ENCODE results near the gene KIF21B.

Gene KIF21B

DNA sequence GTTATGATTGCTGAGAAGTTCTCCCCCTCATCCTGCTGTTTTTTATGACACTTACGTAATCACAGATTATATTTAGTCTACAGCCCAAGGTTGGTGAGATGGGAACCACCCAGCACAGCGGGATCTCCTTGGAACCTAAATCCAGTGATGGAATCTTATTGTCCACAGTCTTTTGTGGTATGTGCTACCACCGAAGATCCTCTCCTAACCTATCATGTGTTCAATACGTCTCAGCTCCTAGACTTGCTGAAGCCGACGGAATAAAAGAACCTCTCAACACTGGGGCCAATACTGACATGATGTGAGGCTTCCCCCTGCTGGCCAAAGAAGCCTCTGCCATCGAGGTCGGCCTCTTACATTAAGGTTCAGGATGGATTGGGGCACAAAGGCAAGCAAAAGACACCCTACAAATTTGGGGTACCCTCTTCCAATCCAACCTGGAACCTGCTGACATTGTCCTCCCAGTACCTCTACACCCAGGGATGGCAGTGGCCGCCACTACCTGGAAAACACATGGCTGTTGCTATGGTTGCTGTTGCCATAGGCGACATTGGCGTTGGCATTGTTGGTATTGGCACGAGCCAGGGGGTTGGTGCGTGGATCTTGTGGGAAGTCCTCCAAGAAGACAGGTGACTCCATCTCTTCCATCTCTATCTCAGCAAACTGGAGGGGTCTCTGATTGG, 19.4 kb upstream of the KIF21B start:
- peak; percentile 42 for DNase-seq

DNA sequence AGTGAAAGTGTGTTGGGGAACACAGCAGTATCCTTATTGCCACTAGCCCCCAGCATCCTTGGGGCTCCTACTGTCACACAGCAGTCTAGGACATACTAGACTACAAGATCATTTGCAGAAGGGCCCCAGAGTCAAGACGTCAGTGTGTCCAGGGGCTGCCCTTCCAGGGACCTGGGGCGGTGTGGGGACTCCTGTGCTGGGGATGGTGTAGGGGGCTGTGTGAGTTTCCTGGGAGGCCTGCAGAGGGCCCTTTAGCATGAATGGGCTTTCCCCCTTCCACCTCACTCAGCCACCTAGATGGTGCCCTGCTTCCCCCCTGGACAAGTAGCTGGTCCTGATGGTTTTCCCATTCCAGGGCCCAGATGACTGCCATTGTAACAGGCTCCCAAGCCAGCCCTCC, 17.5 kb upstream of the KIF21B start:
- DNase-seq = no peak

DNA sequence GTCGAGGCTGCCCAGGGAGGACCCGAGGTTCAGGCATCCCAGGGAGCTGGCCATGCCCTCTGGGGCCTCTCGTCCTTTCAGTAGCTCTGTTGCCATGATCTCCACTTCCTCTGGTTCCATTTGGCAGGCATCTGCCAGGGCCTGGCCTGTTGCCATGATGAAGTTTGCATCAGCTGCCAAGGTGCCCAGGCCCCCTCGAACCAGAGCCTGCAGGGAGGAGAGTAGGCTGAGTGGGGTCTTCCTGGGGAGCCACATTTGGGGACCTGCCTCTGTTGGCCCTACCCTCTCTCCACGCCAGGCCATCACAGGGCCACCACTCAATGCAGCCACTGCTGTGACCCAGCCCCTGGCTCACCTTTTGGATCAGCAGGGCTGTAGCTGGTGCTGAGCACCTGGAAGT, 16.4 kb upstream of the KIF21B start:
- no peak for DNase-seq

DNA sequence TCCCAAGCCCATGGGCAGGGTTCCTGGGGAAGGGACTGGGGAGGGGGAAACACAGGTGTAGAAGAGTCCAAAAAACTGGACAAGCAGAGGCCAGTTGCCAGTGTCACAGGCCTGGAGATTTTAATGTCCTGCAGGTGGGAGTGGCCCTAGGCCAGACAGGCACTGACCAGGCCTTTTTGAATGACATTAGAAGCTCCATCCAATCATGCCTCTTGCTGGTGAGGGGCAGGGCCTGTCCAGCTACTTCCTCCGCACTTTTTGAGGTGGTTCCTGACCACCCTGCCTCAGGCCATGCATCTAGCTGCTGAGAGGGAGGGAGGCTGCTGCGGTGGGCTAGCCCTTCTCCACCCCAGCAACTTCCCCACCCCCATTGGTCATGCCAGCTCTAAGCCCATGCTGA, 15.9 kb upstream of the KIF21B start:
- no peak for DNase-seq

DNA sequence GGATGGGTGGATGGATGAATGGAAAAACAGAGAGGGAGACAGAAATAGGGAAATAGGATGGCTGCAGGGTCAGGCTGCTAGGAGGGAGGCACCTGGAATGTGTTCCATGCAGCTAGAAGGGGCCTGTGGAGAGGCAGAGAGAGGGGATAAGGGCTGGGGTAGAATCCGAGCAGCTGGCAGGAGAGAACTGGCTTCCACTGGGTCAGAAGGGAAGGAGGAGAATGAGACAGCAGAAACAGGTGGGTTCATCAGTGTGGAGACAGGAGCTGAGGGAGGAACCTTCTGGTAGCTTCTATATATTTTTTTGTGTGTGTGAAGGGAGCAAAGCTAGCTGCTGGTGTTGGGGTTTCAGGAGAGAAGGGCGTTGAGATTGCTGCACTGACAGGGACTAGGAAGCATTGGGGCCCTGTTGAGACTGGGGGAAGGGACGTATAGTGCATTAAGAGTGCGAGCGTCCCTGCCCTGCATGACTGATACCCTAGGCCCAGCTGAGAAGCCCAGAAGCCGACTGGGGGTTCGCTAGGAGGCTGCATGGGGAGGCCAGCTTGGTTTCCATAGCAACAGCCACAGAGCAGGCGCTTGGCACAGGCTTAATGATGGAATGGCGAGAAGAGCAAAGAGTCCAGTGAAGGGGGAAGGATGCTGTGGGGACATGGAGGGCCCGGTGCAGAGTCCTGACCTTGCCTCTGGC, 14.8 kb upstream of the KIF21B start:
- peak; percentile 19 for DNase-seq

DNA sequence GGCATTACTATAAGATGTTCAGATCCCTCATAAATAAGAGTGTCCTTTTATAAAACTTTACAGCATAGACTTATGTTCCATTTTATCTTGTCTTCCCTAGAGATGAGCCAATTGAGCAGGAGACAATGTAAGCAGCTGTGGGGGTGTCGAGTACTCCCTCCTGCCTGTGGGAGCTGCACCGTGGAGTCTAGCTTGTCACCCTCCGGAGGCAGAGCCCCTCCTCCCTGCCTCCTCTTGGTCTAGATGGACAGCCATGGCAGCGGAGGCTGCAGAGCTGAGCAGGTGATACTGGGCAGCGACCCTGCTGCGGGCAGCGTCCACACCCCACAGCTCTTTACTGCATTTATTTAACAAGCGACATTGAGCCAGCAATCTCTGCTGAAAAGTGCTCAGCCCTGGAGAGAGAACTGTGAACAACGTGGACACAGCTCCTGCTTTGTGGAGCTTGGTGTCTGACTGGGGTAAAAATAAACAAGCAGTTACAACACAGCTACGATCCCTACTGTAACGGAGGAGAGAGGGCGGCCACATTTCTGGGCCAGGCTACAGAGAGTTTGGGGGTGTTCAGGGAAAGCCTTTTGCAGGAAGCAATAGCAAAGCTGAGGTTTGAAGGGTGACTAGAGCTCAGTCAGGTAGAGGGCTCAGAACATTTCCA, 12.8 kb upstream of the KIF21B start:
- DNase-seq = no peak

DNA sequence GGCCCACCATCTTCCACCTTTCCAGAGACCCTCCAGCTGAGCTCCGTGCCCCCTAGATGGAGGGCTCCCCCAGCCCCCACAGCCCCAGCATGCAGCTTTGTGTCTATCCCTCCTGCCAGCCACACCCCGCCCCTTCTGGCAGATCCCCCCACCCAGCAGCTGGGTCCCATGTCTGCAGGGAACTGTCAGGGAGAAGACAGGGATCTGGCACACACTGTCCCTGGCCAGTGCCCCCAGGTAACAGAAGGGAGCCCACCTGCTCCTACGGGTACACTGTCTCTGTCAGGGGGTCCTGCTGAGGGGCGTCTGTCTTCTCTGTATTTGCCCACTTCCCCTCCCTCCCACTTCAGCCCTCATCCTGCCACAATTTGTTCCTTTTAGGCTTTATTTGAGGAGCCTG, 11.2 kb upstream of the KIF21B start:
- no peak for DNase-seq

DNA sequence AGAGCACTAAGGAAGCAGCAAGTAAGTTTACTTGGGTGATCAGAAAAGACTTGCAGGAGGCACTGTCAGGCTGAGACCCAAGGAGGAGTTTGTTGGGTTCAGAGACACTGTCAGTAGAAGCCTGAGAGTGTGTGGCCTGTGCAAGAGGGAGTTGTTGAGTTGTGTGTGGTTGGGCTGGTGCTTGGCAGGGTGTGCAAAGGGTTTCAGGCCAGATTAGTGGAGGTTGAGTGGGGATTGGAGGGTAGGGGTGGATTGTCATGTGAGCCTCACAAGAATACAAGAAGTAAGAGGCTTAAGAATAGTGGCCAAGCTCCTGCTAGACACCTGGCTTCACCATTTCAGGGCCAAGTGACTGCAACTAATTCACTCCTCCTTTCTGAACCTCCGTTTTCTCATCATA, 8.9 kb upstream of the KIF21B start:
- no peak for DNase-seq

DNA sequence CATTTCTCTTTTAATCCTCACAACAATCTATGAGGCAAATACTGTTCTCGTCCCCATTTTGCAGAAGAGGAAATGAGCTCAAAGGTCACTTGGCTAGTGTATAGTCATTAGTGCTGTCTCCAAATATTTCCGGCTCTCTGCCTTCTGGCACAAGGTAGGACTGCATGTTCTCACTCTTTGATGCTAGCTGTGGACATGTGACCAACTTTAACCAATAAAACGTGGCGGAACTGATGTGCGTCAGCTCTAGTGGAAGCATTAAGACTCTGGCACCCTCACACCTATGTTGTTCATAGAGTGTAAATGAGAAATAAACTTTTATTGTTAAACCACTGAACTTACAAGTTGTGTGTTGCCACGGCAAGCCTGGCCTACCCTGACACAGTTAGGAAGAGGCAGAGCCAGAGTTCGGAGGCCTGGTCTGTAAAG, 5.0 kb upstream of the KIF21B start:
- no peak for DNase-seq

DNA sequence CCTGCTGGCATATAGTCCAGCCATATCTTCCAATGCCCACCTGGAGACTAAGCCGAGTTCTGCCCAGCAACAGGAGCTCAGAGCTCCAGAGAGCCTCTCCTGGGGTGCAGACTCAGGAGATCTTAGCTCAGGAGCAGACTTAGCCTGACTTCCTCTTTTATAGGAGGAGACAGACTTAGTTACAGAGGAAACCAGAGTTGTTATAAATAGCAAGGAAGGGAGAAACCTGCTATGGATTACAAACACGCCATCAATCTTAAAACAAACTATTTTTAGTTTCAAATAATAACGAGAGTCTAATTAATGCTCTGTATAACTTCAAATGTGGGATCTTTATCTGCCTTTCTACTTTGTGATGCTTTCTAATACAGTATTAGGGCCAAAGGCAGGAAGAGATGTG, 3.3 kb upstream of the KIF21B start:
- no peak for DNase-seq

DNA sequence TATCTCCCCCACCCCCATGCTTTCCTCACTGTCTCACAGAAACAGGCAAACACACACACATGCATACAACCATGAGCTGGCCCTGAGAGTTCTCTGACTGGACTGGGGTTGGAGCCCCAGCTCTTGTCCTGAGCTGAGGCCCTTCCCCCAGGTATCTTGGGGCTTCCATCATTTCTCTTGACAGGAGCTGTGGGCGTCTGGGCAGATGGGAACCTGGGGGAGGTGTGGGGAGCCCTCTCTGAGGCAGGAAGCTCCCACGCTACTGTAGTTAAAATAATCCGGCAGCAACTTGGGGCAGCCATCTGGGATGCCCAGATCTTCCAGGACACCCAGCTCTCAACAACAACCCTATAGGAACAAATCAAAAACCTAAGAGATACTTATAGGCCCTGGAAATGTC, 2.7 kb upstream of the KIF21B start:
- no peak for DNase-seq

DNA sequence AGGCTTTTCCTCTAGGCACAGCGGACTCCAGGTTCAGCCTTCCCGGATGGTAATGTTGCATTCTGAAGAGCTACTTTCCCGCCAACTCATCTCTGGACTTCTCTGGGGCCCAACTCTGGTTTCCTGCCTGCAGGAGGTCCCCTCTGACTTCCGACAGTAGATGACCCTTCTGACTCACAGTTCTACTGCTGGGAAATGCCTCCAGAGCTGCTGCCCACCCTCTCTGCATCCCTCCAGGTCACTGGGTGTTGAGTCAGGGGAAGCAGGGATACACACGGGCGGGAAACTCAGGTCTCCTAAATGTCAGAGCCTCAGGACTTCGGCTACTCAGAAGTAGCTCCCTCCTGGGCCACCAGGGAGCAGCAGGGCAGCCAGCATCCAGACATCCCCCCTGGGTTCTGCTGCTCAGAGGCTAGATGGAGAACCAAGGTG, 2.1 kb upstream of the KIF21B start:
- DNase-seq = no peak

DNA sequence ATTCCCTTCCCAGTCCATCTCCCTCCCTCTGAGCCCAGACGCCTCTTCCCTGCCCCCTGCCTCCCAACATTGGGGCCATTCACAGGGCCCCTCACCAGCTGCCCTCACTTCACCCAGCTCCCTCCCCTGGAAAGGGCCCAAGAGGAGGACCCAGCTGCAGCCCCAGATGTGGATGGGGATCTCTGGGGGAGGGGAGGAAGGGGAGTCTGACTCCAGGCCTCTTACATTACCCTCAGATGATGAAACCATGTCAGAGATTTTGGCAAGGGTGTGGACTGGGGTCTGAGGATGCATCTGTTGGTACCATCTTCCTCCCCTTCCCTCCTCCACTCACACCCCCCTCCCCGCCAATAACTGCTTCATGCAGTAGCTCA, 1.1 kb upstream of the KIF21B start:
- DNase-seq = no peak

DNA sequence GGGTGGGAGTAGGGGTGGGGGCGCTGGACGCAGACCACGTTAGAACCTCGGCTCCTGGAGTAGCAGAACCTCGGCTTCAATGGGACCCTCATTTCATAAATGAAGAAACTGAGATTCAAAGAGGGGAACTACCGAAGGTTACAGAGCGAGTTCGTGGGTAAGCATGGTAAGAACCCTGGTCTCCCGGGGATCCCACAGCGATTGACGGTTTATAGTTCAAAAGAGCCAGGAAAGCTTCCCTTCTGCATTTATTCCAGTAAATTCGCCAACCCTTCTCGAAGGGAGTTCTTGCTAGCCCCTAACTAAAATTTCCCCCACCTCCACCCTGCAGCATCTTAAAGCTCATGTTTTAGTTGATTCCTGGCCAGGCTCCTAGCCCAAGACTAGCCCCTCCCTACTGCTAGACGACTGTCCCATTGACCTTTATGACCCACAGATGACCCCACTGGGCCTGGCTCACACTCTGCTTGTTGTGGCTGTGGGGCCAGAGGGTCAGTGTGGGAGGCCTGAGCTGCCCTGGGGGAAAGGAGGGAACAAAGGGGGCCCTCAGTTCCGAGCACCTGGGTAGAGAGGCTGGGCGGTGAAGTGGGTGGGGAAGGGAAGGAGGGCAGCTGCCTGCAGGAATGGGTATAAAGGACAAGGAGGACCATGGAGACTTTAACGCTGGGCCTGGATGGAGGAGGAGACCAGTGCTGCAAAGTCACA, 558 bp upstream of the KIF21B start:
- no peak for DNase-seq

DNA sequence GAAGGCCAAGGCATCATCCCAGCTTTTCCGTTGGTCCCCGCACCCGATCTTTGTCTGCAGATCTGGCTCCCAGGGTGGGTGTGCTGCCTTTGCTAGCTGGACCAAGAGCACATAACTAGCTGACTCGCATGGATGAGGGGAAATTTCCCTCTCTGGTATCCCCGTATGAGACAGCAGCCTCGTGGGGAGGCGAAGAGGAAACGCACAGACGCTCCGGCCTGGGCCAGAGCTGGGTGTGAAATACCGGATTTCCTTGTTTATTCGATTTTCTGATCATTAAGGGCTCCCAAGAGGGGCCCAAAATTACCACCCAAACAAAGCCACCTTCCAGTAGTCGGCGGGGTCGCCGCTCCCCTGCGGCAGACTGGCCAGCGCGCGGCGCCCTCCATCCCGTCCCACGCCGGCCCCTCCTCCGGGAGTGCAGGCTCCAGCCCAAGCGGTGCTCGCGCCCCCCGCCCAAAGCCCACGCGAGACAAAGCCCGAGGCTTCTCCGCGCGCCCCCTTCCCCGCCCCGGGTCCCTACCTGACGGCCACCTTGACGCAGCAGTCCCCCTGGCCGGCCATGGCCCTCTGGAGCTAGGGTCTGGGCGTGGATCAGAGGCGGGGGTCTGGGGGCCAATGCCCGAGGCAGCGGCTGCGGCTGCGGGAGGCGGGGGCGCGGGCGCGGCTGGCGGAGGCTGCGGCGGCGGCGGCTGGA, 546 bp downstream of the KIF21B start:
- no peak for DNase-seq

DNA sequence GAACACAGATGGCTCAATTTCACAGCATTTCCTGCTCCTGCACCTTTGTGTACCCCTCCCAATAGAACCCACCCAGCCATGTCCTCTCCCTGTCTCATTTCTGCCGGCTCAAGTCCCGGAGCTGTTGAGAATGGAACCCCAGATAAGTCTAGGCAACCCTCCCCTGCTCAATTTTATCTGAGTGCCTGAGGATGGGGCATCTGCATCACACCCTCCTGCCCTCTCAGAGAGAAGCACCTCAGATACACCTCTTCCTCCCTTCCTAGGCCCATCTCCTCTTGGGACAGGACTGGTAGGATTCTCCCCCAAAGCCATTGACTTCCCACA, 1.1 kb downstream of the KIF21B start:
- no peak for DNase-seq

DNA sequence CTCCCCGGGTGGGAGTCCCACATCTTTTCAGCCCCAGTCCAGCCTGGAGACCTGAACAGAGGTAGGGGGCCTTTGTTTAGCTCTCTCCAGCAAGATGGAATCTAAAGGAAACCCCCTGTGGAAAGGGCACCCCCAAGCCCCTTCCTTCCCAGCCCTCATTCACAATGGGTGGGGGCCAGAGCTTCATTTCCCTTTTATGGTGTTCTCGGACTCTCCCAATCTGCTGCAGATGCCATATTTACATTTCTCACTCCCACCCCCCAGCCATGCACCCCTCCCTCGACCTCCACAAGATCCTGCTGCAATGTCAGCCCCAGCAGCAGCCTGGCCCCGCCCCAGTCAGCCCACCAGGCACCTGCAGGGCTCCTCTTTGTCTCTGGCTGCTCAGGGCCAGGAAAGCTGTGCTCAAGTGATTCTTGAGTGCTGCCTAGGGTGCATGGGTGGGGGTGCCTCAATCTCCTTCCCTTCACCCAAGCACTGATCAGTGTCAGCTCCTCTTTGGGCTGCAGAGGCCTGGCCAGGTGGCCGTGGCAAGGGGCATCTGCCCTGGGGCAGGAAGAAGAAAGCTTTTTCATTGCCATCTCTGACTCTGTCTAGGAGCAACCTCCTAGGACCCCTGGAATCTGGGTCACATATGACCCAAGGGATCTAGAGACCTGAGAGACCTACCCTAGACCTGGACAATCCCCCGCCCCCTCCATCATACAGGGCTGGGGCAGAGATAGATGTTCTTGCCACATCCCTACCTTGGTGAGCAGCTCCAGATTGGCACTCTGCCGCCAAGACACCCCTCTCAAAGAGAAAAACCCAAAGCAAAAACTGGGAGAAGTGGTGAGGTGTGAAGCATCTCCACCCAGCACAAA, 1.7 kb downstream of the KIF21B start:
- DNase-seq = no peak

DNA sequence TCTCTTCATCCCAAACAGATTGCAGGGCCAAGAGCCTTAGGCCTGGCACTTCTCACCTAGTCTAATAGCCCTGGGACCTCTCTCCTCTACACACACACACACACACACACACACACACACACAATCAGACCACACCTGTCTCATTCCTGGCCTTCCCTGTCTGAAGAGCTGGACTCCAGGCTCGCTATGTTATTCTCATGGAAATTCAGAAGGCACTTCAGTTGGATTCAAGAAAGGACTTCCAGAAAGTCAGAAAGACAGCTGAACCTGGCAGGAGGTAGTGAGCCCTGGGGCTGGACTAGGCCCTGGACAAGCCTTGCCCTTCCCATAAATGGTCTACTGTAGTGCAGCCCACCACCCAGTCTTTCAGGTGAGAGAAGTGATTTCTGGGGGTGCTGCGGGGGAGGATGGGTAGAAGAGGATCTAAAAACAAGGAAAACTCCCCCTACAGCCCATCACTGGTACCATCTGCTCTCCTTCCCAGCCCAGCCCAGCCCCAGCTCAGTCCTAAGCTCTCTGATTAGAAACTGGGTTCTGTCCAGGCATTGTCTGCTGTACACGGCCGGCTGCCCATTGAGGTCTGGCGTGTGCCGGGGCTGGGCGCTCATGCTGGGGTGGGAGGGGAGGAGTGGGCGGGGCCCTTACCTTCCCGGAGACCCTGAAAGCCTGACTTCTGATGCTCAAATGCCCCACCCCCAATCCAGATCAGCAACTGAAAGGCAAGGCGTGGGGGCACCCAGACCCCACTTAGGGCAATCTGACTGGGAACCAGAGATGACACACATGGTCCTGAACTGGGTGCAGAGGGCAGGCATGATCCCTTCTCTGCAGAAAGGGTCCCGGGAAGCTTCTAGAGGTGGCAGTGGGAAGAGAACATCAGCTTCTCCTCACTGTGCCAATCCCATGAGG, 2.5 kb downstream of the KIF21B start:
- DNase-seq = no peak

DNA sequence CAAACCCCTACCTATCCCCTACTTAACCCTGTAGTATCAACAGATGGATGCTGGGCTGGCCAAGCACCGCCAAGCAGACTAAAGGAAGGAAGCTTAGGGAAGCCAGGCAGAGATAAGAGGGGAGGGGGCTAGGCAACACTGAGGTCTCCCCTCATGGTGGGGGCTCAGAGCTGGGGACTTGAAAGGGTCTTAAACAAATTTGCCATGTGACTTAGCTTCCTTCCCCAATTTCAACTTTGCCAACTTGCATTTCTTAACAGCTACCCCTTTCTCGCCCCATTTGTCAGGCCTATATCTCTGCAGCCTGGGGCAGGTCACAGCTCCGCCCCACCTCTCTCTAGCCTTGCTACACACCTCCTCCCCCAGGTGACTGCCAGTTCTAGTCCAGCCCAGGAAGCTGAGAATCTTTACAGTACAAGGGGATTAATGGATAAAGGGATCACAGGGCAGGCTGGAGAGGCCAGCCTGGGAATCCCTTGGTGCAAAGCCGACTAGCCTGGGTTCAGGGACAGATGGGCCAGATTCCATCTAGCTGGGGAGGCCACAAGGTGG, 3.4 kb downstream of the KIF21B start:
- no peak for DNase-seq

DNA sequence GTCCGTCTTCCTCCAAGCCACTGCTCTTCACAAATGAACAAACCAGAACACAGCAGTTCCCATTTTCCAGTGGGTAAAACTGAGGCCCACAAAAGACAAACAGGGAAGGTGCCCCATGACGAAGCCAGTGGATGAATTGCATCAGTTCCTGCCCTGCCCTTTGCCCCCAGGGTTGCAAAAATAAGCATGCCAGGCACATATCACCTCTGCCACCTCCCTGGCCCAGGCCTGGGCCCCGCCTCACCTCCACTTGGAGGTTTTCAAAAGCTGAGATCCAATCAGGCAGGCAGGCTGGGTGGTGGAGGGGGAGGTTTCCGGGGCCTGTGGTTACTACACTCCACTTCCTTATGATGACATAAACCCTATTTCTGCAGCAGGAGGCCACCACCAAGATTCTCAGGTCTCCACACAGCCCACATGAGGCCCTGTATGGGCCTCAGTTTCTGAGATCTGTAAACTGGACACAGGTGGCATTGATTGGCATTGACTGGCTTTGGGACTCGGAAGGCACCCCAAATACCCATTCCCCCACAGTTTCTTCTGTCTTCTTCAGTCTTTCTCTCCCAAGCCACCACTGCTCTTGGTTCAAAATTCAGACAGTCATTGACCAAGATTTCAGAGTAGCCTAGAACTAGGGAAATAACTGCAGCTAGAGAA, 4.1 kb downstream of the KIF21B start:
- DNase-seq = no peak
